HG02678 (cell line): Measurements from ENCODE around the gene KCND2.
"Not testable (repeated sequence)": the region's sequence is repeated elsewhere in the genome, so short reads cannot be mapped to it uniquely, and the experiment has no call there.

ENCODE experiments used
- ATAC-seq: cut with Tn5 transposase; IDR thresholded peaks from one replicate; pipeline ENCODE4 v1.9.1; 2021; ENCODE audit warnings: mild to moderate bottlenecking, moderate library complexity; ENCODE audit not compliant: unreplicated experiment

Gene KCND2

DNA sequence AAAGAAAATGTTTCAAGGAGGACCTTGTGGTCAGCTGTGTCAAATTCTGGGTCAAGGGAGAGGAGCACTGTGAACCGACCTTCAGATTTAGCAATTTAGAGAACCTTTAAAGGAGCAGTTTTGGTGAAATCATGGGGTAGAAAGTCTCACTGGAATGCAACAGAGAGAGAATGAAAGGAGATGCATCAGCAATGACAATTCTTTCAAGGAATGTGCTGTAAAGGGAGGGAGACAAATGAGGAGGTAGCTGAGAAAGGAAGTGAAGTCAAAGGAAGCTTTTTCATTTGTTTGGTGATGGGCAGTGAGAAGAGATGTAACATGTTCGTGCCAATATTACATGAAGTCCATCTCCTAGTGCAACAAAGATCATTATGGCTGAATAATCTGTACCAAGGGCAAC lies 418.9 kb downstream of the KCND2 start:
- no peak for ATAC-seq

DNA sequence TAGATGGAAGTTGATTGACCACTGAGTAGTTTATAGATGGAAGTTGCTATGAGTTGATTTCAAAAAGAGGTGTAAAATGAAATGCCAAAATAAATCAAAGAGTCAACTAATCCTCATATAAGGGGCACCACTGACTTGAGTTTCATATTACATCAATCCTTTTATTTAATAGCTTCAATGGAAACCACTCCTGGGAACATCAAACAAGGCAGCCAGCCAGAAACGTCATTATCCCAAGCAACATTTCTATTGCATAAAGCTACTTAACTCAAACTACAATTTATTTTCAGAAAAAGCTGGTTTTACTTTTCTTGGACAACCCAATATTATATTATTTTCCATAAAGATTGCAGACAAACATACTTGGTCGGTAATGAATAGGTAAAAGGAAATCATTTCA lies 422.9 kb downstream of the KCND2 start:
- ATAC-seq: no peak

DNA sequence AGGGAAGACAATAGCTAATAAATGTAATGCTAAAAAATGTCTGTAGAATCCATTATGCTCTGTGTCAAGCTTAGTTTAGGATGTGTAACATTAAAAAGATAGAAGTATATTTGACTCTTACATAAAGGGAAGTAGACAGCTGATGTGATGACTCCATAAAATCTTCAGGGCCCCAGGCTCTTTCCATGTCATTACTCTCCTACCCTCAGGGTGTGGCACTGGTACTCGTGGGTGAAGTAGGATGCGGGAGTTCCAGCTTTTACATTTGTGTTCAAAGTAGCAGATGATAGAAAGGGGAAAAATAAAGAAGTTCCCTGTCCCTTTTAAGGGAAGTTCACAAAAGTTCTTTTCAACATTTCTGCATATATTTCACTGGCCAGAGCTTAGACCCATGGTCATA lies 427.8 kb downstream of the KCND2 start:
- ATAC-seq: no peak

DNA sequence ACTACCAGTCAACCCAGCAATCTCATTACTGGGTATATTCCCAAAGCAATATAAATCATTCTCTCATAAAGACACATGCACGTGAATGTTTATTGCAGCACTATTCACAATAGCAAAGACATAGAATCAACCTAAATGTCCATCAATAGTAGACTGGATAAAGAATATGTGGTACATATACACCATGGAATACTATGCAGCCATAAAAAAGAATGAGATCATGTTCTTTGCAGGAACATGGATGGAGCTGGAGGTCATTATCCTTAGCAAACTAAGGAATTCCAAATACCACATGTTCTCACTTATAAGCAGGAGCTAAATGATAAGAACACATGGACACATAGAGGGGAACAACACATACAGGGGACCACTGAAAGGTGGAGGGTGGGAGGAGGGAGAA lies 429.4 kb downstream of the KCND2 start:
- ATAC-seq: not testable (repeated sequence)

DNA sequence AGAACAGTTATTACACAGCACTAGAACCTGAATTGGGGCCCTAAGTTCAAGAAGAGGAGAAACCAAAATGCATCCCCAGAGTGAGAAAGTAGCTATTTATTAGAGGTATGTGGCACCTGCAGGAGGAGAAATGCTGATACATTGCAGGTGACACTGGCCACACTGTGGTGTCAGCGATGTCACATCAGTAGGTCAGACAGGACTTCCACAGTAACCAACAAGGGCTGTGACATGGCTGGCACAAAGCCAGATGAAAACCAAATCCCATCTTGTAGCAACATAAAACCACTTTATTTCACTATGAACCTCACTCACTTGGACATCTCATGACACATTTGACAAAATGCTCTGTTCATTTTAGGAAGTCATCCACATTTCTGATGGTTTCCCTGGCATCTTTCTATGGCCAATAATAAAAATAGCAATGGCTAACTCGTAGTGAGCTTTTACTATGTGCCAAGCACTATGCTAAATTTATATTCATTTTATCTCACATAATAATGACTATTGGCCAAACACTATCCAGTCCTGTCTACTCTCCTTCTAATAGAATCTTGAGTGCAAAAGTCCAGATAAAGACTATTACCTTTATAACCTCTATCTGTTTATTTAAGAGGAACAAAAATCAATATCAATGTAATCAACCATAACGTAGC lies 430.7 kb downstream of the KCND2 start:
- ATAC-seq: no peak

DNA sequence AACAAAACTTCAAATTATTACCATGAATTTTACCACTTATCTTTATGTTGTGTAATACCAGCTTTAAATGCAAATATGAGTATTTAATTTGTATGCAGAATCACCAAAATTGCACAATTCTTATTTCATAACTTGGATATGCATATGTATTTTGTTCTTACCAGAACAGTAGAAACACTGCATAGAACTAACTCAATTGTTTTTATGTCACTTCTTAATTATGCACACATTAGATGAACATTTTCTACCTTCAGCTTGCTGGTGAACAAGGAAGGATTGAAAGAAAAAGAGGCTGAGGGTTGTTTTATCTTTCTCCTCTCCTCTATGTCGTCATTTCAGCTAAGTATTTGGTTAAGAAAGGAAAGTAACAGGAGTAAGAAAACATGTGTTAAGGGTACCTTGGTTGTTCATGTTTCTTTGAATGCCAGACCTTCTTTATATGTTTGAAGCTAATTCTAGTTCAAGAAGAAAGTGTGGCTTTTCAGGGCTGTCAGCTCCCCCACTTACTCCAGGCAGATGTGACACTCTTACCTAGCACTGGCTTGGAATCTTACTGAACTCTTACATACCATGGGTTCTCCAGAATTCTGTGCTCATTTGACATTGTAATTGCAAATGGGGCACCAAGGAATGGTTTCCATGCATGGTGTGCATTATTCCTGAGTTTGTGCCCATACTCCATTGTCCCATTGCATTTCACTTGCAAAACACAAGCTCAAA lies 436.4 kb downstream of the KCND2 start:
- no peak for ATAC-seq

DNA sequence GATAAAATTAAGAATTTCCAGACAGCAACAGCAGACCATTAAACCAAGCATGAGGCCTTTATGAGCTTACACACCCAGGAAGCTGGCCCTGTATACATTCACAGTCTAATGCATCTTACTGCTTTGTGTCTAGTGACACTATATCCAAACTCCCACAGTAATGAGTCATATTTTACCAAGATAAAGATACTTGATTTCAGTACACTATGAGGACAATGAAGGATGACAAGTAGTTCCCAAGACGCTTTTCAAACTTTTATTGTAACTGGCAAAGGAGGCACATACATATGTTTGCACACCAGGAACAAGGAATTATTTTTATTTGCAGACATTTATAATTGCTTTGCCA lies 437.0 kb downstream of the KCND2 start:
- ATAC-seq: no peak

DNA sequence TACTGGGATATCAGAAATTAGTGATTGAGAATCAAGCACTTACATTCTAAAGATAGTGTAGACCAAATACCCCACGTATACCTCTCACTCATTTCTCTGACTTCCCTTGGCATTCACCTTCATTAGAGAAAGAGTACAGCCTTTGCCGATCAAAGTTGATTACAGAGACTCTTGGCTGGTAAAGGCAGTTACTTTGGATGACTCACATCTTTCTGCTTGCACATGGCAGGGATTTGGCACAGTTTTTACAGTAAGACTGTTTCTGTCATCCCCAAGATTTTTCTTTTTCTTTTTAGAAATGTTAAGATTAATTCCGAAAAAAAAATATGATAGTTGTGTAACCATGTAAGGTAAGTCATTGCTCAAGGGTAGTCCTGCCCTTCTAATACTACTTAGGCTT lies 442.0 kb downstream of the KCND2 start:
- ATAC-seq: no peak

DNA sequence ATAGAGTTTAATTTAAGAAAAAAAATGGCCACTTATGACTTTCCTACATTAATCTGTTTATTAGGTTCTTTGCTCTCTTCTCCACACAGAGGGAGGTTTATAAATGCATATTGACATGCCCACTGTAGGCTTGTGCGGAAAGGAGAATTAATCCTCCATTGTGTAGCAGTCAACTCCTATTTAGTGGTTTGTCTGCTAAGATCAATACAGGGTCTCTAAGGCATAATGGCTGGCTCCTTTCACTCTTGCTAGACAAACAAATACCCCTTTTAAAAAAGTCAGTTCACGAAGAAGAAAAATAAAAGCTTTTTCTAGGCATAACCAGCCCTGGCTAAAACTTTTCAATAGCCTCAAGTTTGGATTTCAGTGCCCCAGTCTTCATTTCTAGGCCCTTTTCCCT lies 443.3 kb downstream of the KCND2 start:
- no peak for ATAC-seq

DNA sequence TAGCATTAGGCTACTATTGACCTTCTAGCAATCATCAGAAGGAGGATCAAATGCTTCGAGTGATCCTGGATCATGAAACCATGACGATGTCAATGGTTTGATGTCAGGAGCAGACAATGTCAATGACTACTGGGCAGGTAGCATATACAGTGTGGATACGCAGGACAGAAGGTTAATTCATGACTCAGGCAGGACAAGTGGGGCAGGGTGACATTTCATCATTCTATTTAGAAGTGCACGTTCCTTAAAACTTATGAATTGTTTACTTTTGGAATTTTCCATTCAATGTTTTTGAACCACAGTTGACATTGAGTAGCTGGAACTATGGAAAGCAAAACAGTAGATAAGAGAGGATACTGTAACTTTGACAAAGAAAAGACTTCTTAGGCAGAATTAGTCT lies 444.2 kb downstream of the KCND2 start:
- ATAC-seq: no peak

DNA sequence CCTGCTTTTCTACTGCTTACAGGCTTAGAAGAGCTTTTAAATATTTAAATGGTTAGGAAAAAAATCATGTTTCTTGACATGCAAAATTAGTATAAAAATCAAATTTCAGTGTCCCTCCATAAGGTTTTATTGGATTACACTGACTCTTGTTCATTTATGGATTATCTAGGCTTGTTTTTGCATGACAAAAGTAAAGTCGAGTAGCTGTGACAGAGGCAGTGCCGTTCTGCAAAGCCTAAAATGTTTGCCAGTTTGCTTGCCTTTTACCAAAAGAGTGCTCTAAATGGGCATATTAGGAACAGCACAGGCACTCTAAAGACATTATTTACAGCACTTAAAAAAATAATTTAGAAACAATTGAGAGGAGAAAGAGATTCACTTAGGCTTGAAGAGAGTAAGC lies 445.4 kb downstream of the KCND2 start:
- no peak for ATAC-seq

DNA sequence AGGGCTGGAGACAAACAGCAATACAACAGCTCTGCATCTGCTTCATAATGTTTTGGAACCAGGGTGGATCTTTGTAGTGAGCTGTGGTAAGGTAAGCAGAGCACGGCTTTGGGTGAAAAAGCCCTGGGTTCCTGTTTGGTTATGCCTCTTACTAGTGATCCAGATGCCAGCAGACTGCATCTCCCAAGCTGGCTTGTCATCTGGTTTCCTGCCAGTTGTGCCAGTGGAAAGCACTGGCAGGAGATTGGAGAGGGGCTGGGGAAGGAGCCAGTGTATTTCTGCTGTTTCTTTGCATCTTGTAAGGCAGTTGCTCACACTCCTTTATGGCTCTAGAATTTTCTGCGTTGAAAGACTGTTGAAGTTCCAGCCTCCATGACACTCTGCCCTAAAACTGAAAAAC lies 447.3 kb downstream of the KCND2 start:
- ATAC-seq: no peak

DNA sequence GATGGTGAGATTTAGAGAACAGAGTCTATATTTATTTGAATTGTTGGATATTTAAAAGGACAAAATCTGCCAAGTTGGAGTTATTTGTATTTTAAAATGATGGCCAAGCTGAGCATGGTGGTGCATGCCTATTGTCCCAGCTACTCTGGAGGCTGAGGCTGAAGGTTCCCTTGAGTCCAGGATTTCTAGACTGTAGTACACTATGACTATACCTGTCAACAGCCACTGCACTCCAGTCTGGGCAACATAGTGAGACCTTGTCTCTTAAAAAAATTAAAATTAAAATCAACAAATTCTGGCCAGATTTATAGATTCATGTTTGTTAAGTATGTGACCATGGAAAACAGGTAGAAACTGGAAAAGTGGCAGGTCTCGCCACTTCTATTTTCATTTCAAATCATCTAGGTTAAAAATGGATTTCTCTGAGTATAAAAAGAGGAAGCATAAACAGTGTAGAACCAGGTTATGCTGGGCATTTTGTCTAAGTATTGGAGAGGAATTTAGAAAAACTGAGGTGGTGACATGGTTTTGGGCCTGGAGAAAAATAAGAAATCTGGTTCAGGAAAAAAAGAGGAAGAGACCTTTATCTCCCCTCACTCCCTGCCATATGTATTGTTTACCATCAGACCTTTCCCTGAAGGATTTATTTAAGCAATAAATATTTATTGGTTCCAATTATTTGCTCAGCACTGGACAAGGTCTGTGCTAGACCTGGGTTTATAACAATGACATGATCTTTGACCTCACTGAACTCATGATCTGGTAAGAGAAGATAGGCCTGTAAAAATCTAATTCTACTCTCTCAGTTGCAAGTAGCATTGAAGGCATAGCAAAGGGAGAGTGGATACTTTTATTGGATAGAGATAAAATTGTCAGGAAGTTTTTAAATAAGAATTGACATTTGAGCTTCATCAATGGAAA lies 450.8 kb downstream of the KCND2 start:
- no peak for ATAC-seq

DNA sequence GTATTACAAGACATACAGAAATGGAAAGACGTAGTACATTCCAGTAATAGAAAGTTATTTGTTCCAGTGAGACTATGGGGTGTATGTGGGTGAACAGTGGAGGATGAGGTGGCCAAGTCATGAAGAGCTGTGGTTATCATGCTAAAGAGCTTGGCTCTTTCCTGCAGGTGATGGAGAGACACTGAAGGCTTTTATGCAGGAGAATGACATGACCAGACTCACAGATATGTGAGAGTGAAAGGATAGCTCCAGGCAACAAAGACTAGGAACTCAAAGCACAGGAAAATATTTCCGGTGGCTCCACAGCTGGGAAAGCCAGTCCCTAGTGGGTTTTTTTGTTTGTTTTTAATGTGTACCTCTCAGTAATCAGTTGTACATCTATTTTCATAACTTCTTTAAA lies 451.5 kb downstream of the KCND2 start:
- ATAC-seq: no peak

DNA sequence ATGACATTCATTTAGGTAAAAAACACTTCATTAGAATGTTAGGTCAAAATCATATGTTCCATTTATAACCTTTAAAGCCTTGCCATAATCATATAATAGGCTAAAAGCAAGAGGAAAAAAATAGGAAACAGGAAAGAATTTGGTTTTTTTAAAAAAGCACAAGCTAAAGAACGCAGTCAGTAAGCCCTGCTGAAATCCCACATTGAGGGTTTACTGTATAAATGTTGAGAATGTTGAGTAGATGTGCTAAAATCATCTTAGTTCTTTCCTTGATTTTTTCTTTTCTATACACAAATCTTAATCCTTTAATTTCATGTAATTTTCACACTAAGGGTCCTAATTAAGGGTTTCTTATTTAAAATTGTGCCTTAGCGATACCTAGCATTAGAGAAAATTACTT lies 452.0 kb downstream of the KCND2 start:
- ATAC-seq: no peak

DNA sequence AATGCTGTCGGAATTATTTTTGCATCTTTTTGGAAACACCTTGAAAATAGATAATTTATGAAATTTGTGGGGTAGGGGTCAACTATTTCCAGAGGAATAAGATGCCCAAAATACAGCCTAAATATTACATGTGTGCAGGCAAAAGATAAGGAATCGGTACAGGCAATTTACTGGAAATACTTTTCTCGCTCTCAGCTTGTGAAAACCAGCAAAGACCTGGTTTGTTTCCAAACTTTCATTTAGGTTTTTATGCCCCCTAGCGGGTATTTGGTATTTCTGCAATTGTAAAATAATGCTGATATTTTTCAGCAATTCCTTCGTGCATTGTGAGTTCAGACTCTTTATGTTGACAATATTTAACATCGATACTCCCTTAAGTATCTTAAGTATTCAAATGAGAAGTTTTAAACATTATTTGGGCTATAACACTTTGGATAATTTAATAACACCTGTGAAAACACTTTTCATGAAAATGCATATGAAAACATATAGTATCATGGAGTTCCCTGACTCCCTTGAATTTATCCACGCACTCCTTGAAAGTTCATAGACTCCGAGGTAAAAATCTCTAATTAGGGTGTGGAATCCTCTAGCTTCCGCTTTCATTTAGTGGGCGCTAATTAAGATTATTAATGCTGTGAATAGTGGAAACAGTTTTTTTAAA lies 452.5 kb downstream of the KCND2 start:
- ATAC-seq: no peak

DNA sequence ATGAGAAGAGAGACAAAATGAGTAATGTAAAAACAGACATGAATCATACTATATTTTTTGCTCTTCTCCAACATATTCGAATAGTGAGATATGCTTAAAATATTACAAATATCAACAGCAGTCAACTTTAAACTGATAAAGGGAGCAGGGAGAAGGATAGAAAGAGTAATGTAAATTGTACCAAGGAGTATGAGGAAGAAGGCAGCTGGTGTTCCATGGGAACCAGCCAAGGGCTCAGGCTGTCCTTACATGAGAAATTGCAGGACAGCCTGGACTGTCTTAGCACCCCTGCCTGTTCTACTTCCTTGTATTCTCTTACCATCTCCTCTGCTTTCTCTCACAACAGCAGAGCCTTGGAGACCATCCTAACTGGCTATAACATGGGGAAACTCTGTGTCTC lies 456.3 kb downstream of the KCND2 start:
- ATAC-seq: no peak

DNA sequence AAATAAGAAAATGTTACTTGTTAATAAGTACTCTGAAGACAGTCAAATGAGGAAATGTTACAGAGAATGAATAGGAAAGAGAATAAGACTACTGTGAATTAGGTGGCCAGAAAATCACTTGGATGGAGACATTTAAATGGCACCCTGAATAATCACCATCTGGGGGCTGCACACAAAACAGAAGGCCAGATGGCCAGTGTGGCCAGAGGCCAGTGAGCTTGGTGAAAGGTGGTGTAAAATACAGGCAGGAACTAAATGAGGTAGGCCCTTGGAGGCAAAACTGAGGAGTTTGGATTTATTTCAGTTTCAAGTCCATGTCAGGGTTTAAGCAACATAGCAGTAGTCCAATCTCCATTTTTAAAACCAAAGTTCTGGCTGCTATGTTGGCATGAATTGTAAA lies 458.3 kb downstream of the KCND2 start:
- no peak for ATAC-seq

DNA sequence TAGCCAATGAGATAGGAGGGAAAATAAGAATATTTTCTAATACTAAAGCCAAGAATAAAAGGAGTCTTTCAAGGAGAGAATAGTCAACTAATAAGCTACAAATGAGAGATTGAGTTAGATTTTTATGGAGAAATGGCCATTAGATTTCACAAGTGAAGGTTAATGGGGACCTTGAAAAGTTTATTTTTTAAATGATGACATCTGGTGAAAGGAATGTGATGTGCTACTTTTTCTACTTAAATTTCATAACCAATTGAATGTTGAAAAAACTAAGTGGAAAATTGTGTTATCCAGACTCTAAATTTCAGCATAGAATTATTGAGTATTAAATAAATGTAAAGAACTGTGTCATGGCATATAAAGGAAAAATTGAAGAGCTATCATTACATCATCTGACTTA lies 459.3 kb downstream of the KCND2 start:
- ATAC-seq: no peak

DNA sequence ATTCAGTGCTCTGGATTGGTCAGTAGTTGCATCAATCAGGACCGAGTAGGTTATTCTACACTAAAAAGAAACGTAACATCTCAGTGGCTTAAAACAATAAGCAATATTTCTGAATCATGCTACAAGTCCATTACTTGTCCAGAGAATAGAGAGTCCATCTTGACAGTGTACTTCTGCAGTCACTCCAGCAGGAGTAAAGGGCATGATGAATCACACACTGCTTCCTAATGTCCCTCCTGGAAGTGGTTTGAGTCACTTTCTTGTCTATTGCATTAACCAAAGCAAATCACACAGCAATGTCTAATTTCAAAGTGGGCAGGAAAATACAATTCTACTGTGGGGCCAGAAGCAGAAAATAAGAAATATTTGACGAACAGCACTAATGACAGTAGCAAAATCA lies 460.2 kb downstream of the KCND2 start:
- no peak for ATAC-seq

DNA sequence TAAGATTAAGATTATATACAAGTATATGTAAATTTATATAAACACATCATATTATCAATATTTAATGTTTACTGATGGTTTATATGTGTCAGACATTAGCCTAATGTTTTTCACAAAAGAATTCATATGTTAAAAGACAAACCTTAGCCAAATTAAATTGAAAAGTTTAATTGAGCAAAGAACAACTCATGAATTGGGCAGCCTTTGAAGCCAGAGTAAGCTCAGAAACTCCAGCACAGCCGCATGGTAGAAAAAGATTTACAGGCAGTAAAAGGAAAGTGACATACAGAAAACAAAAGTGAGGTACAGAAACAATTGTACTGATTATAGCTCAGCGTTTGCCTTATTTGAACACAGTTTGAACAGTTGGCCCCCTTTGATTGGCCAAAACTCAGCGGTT lies 460.9 kb downstream of the KCND2 start:
- ATAC-seq: no peak
